NCI-H1105 treated with DMSO at 0.1 percent for 48 hours (cell line): ENCODE results near the gene TNRC6C.

Experiments
- DNase-seq: peaks from one replicate; lab custom pipeline; 2025; lab: John Stamatoyannopoulos, UW

The TNRC6C gene

DNA sequence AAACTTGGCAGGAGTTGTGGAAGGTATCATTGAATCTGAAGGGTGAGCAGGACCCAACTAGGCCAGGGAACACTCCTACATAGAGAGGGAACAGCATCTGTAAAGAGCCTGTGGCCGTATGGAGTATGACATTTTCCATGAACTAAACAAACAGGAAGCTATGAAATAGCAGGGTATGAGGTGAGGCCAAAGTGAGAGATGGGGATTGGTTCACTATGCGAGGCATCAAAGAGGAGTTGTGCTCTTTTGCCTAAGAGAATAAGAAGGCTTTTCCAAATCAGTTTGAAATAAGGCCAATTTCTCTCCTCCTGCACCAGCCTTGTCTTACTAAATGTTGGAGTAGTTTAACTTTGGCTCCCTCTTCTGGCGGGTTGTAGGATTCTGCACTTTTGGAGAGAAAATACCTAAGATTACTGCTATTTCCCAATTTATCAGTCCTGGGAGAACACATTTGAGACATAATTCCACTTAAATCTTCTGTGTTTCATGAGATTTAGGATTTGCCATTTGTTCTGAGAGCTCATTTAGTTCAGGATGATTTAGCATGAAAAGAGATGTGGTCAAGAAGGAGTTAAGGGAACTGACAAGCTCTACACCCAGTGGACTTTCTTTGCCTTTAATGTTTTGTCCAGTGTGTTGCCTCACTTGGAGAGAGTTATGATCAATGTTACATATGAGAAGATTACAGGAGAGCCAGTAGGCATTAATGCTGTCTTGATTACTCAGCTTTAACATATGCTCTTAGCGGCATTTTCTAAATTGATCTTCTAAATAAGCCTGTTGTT, 55.4 kb downstream of the TNRC6C start:
- DNase-seq = peak; percentile 62

GRCh38 chr17:78014646-78015045, 56.1 kb downstream of the TNRC6C start:
- DNase-seq = no peak

DNA sequence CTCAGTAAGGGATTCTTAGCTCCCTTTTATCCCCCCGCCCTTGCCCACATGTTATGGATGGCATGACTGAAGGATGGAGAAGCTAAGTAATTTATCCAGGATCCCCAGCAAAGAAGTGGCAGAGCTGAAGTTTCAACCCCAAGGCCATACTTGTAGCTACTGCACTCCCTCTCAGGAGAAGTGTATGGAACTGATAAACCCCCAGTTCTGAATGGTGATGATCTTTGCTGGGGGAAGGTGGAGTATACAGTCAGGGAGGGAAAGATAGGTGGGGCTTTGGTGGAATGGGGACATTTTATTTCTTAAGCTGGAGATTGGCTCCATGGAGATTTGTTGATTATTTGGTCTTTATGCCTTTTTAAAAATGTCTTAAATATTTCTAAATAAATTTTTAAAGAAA, 58.3 kb downstream of the TNRC6C start:
- no peak for DNase-seq

GRCh38 chr17:78019367-78019975, 61.0 kb downstream of the TNRC6C start:
- DNase-seq = peak; percentile 42

GRCh38 chr17:78019976-78020716, 61.6 kb downstream of the TNRC6C start:
- DNase-seq = no peak

DNA sequence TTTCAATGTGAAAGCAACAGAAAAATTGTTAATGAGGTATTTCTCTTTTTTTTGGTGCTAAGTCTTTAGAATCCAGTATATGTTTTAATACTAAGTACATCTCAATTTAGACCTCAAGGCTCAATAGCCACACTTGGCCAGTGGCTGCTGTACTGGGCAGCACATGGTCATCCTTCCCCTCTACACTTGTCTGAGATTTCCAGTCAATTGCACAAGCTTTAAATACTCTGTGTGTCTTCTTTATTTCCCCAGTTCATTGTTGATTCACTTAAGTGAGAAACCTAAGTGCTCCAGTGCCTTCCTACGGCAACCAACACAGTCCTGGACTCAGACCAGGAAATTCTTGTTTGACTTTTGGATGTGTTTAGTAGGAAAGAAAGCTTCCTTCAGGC, 62.2 kb downstream of the TNRC6C start:
- no peak for DNase-seq

DNA sequence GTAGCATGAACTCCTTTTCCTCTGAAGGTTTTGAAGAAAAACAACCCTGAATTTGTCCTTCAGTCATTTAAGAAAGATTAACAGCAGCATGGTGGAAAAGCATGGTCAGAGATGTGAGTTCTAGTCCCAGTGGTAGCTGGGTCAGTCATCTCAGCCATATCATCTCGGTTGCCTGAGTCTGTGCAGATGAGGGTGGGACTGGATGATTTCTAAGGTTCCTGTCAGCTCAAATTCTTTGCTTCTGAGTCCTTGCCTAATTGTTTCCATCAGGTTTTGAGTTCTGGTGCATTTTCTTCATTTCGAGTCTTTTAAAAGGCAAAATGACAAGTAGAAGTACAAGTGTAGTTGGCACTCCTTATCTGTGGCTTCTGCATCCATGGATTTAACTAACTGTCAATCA, 63.9 kb downstream of the TNRC6C start:
- DNase-seq = no peak

DNA sequence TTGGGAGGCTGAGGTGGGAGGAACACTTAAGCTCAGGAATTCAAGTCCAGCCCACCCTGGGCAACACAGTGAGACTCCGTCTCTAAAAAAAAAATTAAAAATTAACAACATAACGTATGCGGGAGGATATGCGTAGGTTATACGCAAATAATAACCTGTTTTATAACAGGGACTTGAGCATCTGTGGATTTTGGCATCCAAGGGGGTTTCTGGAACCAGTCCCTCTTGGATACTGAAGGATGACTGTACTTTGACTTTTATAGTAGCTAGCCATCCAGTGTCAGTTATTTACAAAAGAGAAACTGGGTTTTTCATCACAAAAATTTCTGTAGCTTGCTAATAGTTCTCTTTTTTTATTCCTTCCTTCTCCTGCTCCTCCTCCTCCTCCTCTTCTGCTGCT, 64.5 kb downstream of the TNRC6C start:
- no peak for DNase-seq

GRCh38 chr17:78026381-78026780, 67.9 kb downstream of the TNRC6C start:
- DNase-seq = no peak

GRCh38 chr17:78027121-78027520, 68.6 kb downstream of the TNRC6C start:
- no peak for DNase-seq

DNA sequence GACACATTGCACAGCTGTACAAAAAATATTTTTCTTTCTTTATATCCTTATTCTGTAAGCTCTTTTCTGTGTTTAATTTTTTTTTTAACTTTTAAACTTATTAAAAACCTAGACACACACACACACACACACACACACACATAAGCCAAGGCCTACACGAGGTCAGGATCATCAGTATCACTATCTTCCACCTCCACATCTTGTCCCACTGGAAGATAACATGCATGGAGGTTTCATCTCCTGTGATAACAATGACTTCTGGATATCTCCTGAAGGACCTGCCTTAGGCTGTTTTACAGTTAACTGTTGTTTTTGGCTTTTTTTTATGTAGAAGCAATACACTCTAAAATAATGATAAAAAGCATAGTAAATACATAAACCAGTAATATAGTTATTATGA, 71.2 kb downstream of the TNRC6C start:
- DNase-seq = no peak

DNA sequence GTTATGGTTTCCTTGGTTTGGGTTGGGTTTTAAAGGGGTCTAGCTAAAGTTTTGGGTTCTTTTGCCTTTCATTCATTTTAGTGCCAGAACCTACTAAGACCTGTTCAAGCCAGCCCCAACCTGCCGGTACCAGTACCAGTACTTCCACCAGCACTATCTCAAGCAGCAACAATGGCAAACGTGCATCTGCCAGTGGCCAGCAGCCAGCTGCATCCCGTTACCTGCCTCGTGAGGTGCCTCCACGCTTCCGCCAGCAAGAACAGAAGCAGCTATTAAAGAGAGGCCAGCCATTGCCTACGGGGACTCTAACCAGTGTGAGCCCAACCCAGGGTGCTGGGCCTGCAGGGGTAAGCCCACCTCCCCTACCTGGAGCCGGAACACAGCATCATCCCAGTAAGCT, 72.9 kb downstream of the TNRC6C start:
- DNase-seq = no peak

DNA sequence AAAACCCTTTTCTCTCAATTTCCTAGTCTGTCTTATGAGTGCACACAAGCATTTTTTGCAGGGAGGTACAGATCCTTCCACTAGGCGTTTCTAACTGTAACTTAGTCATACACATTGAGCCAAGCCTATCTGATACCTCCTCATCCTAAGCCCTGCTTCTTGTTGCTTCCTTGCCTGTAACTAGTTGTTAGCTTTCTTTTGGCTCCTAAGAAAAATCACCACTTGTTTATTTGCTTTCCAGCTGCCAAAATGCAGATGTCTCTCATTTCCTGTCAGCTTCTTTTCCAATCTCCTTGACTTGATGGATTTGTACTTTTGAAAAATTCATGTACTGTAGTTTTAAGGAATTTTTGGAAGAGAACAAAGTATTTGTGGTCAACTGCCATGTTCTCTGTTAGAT, 73.7 kb downstream of the TNRC6C start:
- DNase-seq = no peak

DNA sequence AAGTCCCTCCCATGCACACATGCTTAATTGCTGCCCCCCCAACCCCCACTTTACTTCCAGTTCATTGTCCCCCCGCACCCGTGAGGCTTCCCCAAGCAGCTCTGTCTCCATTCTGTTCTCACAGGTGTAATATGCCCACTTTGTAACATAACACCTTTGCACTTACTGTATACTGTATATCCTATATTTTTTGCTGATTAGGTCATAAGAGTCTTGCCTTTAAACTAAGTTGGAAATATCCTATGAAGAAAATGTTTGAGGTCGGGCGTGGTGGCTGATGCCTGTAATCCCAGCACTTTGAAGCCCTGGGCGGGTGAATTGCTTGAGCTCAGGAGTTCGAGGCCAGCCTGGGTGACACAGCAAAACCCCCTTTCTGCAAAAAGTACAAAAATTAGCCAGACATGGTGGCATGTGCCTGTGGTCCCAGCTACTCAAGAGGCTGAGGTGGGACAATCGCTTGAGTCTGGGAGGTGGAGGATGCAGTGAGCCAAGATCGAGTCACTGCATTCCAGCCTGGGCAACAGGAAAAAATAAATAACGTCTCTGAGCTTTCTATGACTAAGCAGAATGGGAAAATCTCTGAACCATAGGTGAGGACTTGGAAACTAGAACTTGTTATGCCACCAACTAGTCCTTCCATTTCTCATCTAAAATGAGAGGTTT, 76.1 kb downstream of the TNRC6C start:
- DNase-seq = no peak

DNA sequence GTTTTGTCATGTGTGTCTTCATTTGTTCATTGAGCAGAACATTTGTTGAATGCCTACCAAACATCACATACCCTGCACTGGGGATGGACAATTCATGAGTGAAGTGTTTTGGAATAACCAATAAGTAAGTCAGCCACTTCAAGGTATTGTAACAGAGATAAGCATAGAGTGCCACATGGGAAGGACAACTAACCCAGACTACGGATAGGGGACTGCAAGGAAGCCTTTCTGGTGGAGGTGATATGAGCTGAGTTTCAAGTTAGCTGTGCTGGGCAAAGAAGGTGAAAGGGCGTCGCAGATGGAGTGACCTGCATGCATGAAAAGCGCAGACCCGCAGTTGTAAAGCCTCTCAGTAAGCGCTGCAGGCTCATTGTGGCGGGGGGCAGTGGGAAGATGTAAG, 78.8 kb downstream of the TNRC6C start:
- DNase-seq = no peak

GRCh38 chr17:78038748-78039288, 80.3 kb downstream of the TNRC6C start:
- peak; percentile 69 for DNase-seq

GRCh38 chr17:78039581-78039980, 81.1 kb downstream of the TNRC6C start:
- no peak for DNase-seq

DNA sequence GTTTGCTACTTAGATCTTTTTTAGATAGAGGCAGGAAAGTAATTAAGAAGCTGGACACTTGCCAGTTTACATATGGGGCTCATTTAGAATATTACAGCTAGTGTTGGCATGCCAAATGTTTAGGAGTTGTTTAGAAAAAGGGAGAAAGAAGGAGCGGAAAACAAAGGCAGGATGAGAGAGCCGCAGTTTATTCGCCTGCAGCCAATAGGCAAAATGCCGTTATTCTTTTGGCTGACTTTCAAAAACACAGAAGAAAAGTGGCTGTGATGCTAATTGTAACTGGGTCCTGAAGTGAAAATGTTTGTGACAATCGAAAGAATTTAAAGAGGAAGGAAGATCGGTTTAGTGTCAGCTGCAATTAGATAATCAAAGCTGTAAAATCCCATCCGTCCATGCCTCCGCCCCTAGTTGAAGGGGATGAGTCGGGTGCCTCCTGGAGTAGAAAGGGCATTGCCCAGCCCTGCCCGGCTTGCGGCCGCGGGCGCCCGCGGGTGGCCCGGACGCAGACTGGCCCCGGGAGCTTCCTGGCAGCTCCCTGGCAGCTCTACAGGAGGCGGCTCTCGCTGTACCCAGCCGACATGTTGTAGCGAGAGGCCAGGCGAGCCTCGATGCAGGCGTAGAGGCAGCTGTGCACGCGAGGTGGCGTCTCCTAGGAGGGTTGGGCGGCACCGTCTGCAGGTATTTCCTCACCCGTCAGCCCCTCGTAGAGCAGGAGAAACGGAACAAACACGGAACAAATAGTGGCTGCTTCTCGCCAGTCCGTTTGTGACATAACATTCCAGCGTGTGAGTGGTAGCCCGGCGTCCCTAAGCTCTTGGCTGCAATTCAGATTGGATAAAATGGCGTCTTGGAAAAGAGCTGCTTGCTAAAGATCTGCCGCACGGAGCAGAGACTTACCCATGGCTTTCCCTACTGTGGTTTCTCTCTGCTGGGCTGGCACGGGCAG, 82.2 kb downstream of the TNRC6C start:
- DNase-seq = peak; percentile 86

GRCh38 chr17:78041386-78042179, 83.1 kb downstream of the TNRC6C start:
- DNase-seq = no peak

DNA sequence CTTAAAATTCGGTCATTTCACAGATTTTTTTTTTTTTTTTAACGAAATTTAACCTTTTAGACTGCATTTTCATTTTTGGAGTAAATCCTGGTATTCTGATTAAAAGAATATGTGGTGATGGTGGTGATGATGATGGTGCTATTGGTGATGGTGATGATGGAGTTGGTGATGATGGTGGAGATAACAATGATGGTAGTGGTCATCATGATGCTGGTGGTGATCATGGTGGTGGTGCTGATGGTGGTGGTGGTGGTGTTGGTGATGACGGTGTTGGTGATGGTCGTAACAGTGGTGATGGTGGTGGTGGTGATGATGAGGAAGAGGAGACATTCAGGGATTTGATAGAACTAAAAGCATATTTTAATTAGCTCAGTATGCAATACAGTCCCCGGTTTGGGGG, 84.0 kb downstream of the TNRC6C start:
- no peak for DNase-seq
